Activated naive CD4-positive, alpha-beta T cell treated with anti-CD3 and anti-CD28 coated beads, Interleukin-2, amount 50 U/mL, for 16 hours (primary cell): ENCODE results near the gene SELENOH.

ENCODE experiments used
- DNase-seq: peaks from one replicate; pipeline ENCODE4 v3.0.0-alpha.2; 2020

Gene SELENOH

GRCh38 chr11:57751176-57751575 is 9.9 kb downstream of the SELENOH start:
- no peak for DNase-seq

- no peak for DNase-seq
Measured at GRCh38 chr11:57751676-57752253, 10.5 kb downstream of the SELENOH start, which contains the start of gene BTBD18. Gene BTBD18, minus strand, starts transcription at chr11:57751819. Its CDS starts 631 bp downstream, at chr11:57751188.

- DNase-seq, result no peak
Measured at GRCh38 chr11:57752954-57753353, 11.7 kb downstream of the SELENOH start.

GRCh38 chr11:57758174-57758573 is 16.9 kb downstream of the SELENOH start:
- no peak for DNase-seq

- DNase-seq, result no peak
Measured at GRCh38 chr11:57761301-57762234, 20.3 kb downstream of the SELENOH start, which contains the start of gene CTNND1. Gene CTNND1, plus strand, starts transcription at chr11:57761802. Its CDS starts 29,677 bp downstream, at chr11:57791479.

GRCh38 chr11:57762235-57762861 is 21.1 kb downstream of the SELENOH start:
- DNase-seq, result no peak

GRCh38 chr11:57763568-57763967 is 22.3 kb downstream of the SELENOH start:
- DNase-seq, result no peak

GRCh38 chr11:57764021-57764420 is 22.7 kb downstream of the SELENOH start:
- no peak for DNase-seq

GRCh38 chr11:57764566-57764965 is 23.3 kb downstream of the SELENOH start:
- no peak for DNase-seq

GRCh38 chr11:57764972-57765371 is 23.7 kb downstream of the SELENOH start:
- DNase-seq, result no peak

- no peak for DNase-seq
Measured at GRCh38 chr11:57770793-57771192, 29.5 kb downstream of the SELENOH start.

- no peak for DNase-seq
Measured at GRCh38 chr11:57771365-57771764, 30.1 kb downstream of the SELENOH start.

GRCh38 chr11:57772562-57772961 is 31.3 kb downstream of the SELENOH start:
- DNase-seq, result no peak

- no peak for DNase-seq
Measured at GRCh38 chr11:57773026-57773598, 31.8 kb downstream of the SELENOH start.

GRCh38 chr11:57775491-57775890 is 34.2 kb downstream of the SELENOH start:
- no peak for DNase-seq

- DNase-seq, result no peak
Measured at GRCh38 chr11:57776031-57776521, 34.8 kb downstream of the SELENOH start.

- DNase-seq, result no peak
Measured at GRCh38 chr11:57776577-57777210, 35.4 kb downstream of the SELENOH start.

GRCh38 chr11:57777969-57778317 is 36.7 kb downstream of the SELENOH start:
- no peak for DNase-seq

GRCh38 chr11:57778318-57779037 is 37.2 kb downstream of the SELENOH start:
- no peak for DNase-seq

- DNase-seq, result no peak
Measured at GRCh38 chr11:57779276-57779675, 38.0 kb downstream of the SELENOH start.

GRCh38 chr11:57781529-57781943 is 40.2 kb downstream of the SELENOH start:
- no peak for DNase-seq

- DNase-seq, result no peak
Measured at GRCh38 chr11:57785072-57785471, 43.8 kb downstream of the SELENOH start.
